Cardiac muscle cell (in vitro differentiated cells and primary cell): ENCODE measurements around the gene ABCB6. TPM values are rescaled to one million over a fixed set of nuclear protein-coding genes. Genes with fewer than 3 reads are reported as not detected.
A peak's percentile ranks its signal among the peaks of the same experiment; 100 is the strongest.

Experiments used
- DNase-seq, 2 donors: peaks; one replicate each; pipeline versions ENCODE4 v3.0.0 to v3.0.0-alpha.2; 2010 to 2017; ENCODE audit warnings: low read depth in 1 of 2, low spot score in 1 of 2
- H3K27ac ChIP-seq: fragments of 200-600 bp; sonication (generic); 2 replicates; pipeline ENCODE4 v1.5.1; 2016
- H3K27me3 ChIP-seq: fragments of 200-600 bp; sonication (generic); 2 replicates; pipeline ENCODE4 v1.6.0; 2016; ENCODE audit warnings: control low read depth
- H3K36me3 ChIP-seq: fragments of 200-600 bp; sonication (generic); 2 replicates; pipeline ENCODE4 v1.5.1; 2016; ENCODE audit warnings: control low read depth
- H3K4me1 ChIP-seq: fragments of 200-600 bp; sonication (generic); 2 replicates; pipeline ENCODE4 v1.8.1; 2017; ENCODE audit warnings: low read depth, mild to moderate bottlenecking, mixed run types
- H3K4me3 ChIP-seq: fragments of 200-600 bp; sonication (generic); 2 replicates; pipeline ENCODE4 v1.5.1; 2016; ENCODE audit warnings: mild to moderate bottlenecking
- H3K9me3 ChIP-seq: fragments of 200-600 bp; sonication (generic); 2 replicates; pipeline ENCODE4 v1.5.1; 2017; ENCODE audit warnings: low read depth, mild to moderate bottlenecking, control low read depth
- CTCF ChIP-seq: IDR thresholded peaks from 2 replicates; pipeline ENCODE4 v1.5.1; 2012; ENCODE audit warnings: low read depth, mild to moderate bottlenecking, low read length
- polyA plus RNA-seq: library from polyadenylated mRNA; unstranded; fragments of >200 nt; fragmentation: Nextera tagmentation; extraction: Ambion mirVana; gene quantifications from 2 replicates; pipeline ENCODE4 v1.2.1, GENCODE V29; 2016
- total RNA-seq: library from RNA; depleted of rRNA; stranded (reverse); fragments of >200 nt; gene quantifications from 2 replicates; pipeline ENCODE4 v1.2.3, GENCODE V29; 2016

Gene ABCB6
- total and polyA plus RNA-seq, 2 experiments from 2014 or later: 9.6 to 32.9 TPM

- H3K27ac ChIP-seq: peak overlapping the region; percentile 80
- peaks cover 33% of the 10 kb centered on the region for H3K36me3 ChIP-seq
These were observed 484 bp downstream of the ABCB6 start for GRCh38 chr2:219218217-219218731.

GRCh38 chr2:219216535-219216915, 2.2 kb downstream of the ABCB6 start:
- peaks cover 18% of the 10 kb centered on the region for H3K36me3 ChIP-seq
- no peak overlapping the region for H3K4me3 ChIP-seq
- no peak for DNase-seq
- no peak for TF ChIP-seq CTCF
- H3K4me1 ChIP-seq: peaks cover 12% of the 10 kb centered on the region
- no peak overlapping the region for H3K27ac ChIP-seq
- H3K9me3 ChIP-seq: no peaks in the 10 kb centered on the region
- no peaks in the 10 kb centered on the region for H3K27me3 ChIP-seq

More at GRCh38 chr2:219218217-219218731, 484 bp downstream of the ABCB6 start:
- no peaks in the 10 kb centered on the region for H3K9me3 ChIP-seq
- no peaks in the 10 kb centered on the region for H3K27me3 ChIP-seq
- TF ChIP-seq CTCF: no peak
- H3K4me3 ChIP-seq: peak overlapping the region; percentile 34
- peaks cover 12% of the 10 kb centered on the region for H3K4me1 ChIP-seq
- peak; percentile 81 to 90 for DNase-seq

- DNase-seq: no peak
- peaks cover 13% of the 10 kb centered on the region for H3K36me3 ChIP-seq
- no peaks in the 10 kb centered on the region for H3K27me3 ChIP-seq
- no peaks in the 10 kb centered on the region for H3K9me3 ChIP-seq
- H3K27ac ChIP-seq: no peak overlapping the region
- no peak overlapping the region for H3K4me3 ChIP-seq
- no peak for TF ChIP-seq CTCF
- peaks cover 12% of the 10 kb centered on the region for H3K4me1 ChIP-seq
These were observed 2.8 kb downstream of the ABCB6 start for GRCh38 chr2:219215871-219216534.

- no peak for TF ChIP-seq CTCF
- Histone ChIP-seq H3K4me1 (peaks cover 12% of the 10 kb centered on the region), H3K27ac (no peak overlapping the region), H3K27me3 (no peaks in the 10 kb centered on the region), H3K9me3 (no peaks in the 10 kb centered on the region), H3K4me3 (no peak overlapping the region), H3K36me3 (peaks cover 3% of the 10 kb centered on the region)
- no peak for DNase-seq
These were observed 4.0 kb downstream of the ABCB6 start for GRCh38 chr2:219214786-219215185.

GRCh38 chr2:219214141-219214540, 4.6 kb downstream of the ABCB6 start:
- no peak for TF ChIP-seq CTCF
- Histone ChIP-seq H3K27ac (no peak overlapping the region), H3K4me1 (peaks cover 9% of the 10 kb centered on the region), H3K4me3 (no peak overlapping the region), H3K9me3 (no peaks in the 10 kb centered on the region), H3K36me3 (no peaks in the 10 kb centered on the region), H3K27me3 (no peaks in the 10 kb centered on the region)
- DNase-seq: no peak
